ENCODE results near the gene KRTAP6-1. TPM values are rescaled to one million over a fixed set of nuclear protein-coding genes. Genes with fewer than 3 reads are reported as not detected.

The KRTAP6-1 gene
- polyA plus RNA-seq, 1 donor from 2014 or later: not detected

GRCh38 chr21:30579346-30579745 is 34.4 kb downstream of the KRTAP6-1 start:
- no peak for TF ChIP-seq REST (IDR thresholded peaks at IDR 0.05; ENCODE audit: borderline replicate concordance)
- no peak for TF ChIP-seq TAF1 (IDR thresholded peaks at IDR 0.05; ENCODE audit: low read depth)
- TF ChIP-seq EZH2 (IDR thresholded peaks at IDR 0.05; ENCODE audit: borderline replicate concordance, insufficient read depth, low read length, poor library complexity, severe bottlenecking): no peak
- no peak for TF ChIP-seq EP300 (conservative IDR thresholded peaks at IDR 0.05; ENCODE audit: poor library complexity, severe bottlenecking)
- TF ChIP-seq SMC3 (conservative IDR thresholded peaks at IDR 0.05; ENCODE audit: poor library complexity): no peak
- no peak for TF ChIP-seq POLR2AphosphoS5 (IDR thresholded peaks at IDR 0.05)
- TF ChIP-seq CTCF (IDR thresholded peaks at IDR 0.05; ENCODE audit: poor library complexity, severe bottlenecking): no peak
- TF ChIP-seq MXI1 (conservative IDR thresholded peaks at IDR 0.05; ENCODE audit: poor library complexity, severe bottlenecking): no peak
- TF ChIP-seq RAD21 (conservative IDR thresholded peaks at IDR 0.05): no peak
- no peak overlapping the region for H3K4me2 ChIP-seq (ENCODE audit: low read length)
- H4K20me1 ChIP-seq (ENCODE audit: insufficient read depth): no peaks in the 10 kb centered on the region
- no peak overlapping the region for H3K9ac ChIP-seq (ENCODE audit: low read length)
- H3K79me2 ChIP-seq (replicated peaks; ENCODE audit: insufficient read depth, low read length): no peaks in the 10 kb centered on the region
- no peaks in the 10 kb centered on the region for H3K9me2 ChIP-seq (ENCODE audit: insufficient read depth, low read length)
- no peak overlapping the region for H2AFZ ChIP-seq (ENCODE audit: low read depth, low read length)
- no peaks in the 10 kb centered on the region for H3K27me3 ChIP-seq (ENCODE audit: insufficient read depth, low read depth, low read length)
- H3F3A ChIP-seq (ENCODE audit: insufficient read depth, low read length, poor library complexity, severe bottlenecking): no peaks in the 10 kb centered on the region
- no peaks in the 10 kb centered on the region for H3K9me3 ChIP-seq (ENCODE audit: low read length)
- H3K36me3 ChIP-seq (ENCODE audit: insufficient read depth, low read length): no peaks in the 10 kb centered on the region
- no peak overlapping the region for H3K27ac ChIP-seq (ENCODE audit: low read length)
- H3K4me3 ChIP-seq (ENCODE audit: low read length): no peak overlapping the region

DNA sequence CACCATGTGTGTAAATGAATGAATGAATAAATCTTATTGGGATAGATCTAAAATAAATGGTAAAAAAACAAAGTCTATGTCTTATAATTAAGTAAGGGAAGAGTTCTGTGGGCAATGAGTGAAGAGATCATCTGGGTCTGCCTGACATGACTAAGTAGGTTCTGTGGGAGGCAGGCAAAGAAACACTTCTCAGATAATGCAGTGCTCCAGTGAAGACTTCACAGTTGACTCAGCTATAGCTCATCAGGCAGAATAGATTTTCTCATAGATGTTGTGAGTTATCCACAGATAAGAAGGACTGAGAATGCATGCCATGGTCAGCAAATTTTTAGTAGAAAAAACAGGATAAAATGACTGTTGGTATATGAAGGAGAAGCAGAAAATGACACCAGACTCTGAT is 36.0 kb downstream of the KRTAP6-1 start:
- Histone ChIP-seq H3K4me2 (ENCODE audit: low read length) (no peak overlapping the region), H3K4me3 (ENCODE audit: low read length) (no peak overlapping the region), H3K27me3 (ENCODE audit: insufficient read depth, low read depth, low read length) (no peaks in the 10 kb centered on the region), H3K79me2 (replicated peaks; ENCODE audit: insufficient read depth, low read length) (no peaks in the 10 kb centered on the region), H3F3A (ENCODE audit: insufficient read depth, low read length, poor library complexity, severe bottlenecking) (no peaks in the 10 kb centered on the region), H3K27ac (ENCODE audit: low read length) (no peak overlapping the region), H3K9me2 (ENCODE audit: insufficient read depth, low read length) (no peaks in the 10 kb centered on the region), H2AFZ (ENCODE audit: low read depth, low read length) (no peak overlapping the region), H3K9me3 (ENCODE audit: low read length) (no peaks in the 10 kb centered on the region), H4K20me1 (ENCODE audit: insufficient read depth) (no peaks in the 10 kb centered on the region), H3K9ac (ENCODE audit: low read length) (no peak overlapping the region), H3K36me3 (ENCODE audit: insufficient read depth, low read length) (no peaks in the 10 kb centered on the region)
- no peak for TF ChIP-seq POLR2AphosphoS5 (IDR thresholded peaks at IDR 0.05)
- no peak for TF ChIP-seq REST (IDR thresholded peaks at IDR 0.05; ENCODE audit: borderline replicate concordance)
- TF ChIP-seq CTCF (IDR thresholded peaks at IDR 0.05; ENCODE audit: poor library complexity, severe bottlenecking): no peak
- no peak for TF ChIP-seq TAF1 (IDR thresholded peaks at IDR 0.05; ENCODE audit: low read depth)
- no peak for TF ChIP-seq MXI1 (conservative IDR thresholded peaks at IDR 0.05; ENCODE audit: poor library complexity, severe bottlenecking)
- no peak for TF ChIP-seq RAD21 (conservative IDR thresholded peaks at IDR 0.05)
- TF ChIP-seq EZH2 (IDR thresholded peaks at IDR 0.05; ENCODE audit: borderline replicate concordance, insufficient read depth, low read length, poor library complexity, severe bottlenecking): no peak
- no peak for TF ChIP-seq EP300 (conservative IDR thresholded peaks at IDR 0.05; ENCODE audit: poor library complexity, severe bottlenecking)
- no peak for TF ChIP-seq SMC3 (conservative IDR thresholded peaks at IDR 0.05; ENCODE audit: poor library complexity)

All from neural cell (in vitro differentiated cells).